ENCODE results near the gene CNTN4.

The CNTN4 gene

DNA sequence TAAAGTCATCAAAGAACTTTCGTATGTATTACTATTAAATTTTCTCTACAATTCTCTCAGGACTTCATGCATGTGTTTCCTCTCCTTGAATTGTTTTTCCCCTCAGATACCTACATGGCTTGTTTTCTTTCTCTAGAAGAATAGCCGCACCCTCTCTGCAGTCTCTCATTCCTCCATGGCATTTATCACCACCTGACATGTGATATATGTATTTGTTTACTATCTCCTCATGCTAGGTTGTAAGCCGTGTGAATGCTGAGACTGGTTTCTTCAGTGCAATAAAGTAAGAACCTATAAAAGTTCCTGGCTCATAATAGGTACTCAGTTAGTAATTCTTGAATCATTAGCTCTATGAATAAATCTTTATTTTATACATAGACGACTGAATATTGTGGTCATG lies 149.2 kb downstream of the CNTN4 start:
- Histone ChIP-seq H3K9me3 (ENCODE audit: control insufficient read depth, low read length) (no peaks in the 10 kb centered on the region), H3K36me3 (ENCODE audit: control insufficient read depth, insufficient read depth, low read length) (no peaks in the 10 kb centered on the region), H3K27me3 (ENCODE audit: control insufficient read depth, insufficient read depth, low read length, poor library complexity, severe bottlenecking) (no peaks in the 10 kb centered on the region), H3K4me3 (ENCODE audit: insufficient read depth, low read depth, low read length) (no peak overlapping the region), H3K4me1 (ENCODE audit: control insufficient read depth, insufficient read depth, low read length) (no peaks in the 10 kb centered on the region), H3K27ac (ENCODE audit: insufficient read depth, low read depth, low read length, poor library complexity, severe bottlenecking) (no peak overlapping the region)
- WGBS, 2 experiments: 93 to 100% methylated on average over 1 to 4 of the region's 4 CpGs

DNA sequence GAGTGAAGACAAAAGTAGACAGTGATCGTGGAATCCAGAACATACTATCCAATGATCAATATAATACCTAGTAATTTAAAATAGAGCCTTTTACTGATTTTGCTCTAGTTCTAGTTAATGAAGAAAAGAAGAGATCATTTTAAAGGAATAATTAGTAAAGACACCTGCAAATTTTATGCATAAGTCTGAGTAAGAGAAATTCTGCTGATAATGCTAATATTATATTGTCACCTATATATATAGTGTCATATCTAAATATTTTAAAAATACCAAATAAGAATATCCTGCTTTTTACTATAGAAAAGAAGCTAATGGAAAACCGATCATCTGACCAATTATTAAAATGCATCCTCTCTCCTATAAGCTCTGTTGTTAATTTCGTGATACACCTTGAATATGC lies 152.1 kb downstream of the CNTN4 start:
- H3K4me1 ChIP-seq (ENCODE audit: control insufficient read depth, insufficient read depth, low read length): no peaks in the 10 kb centered on the region
- H3K9me3 ChIP-seq (ENCODE audit: control insufficient read depth, low read length): no peaks in the 10 kb centered on the region
- no peak overlapping the region for H3K4me3 ChIP-seq (ENCODE audit: insufficient read depth, low read depth, low read length)
- H3K27me3 ChIP-seq (ENCODE audit: control insufficient read depth, insufficient read depth, low read length, poor library complexity, severe bottlenecking): no peaks in the 10 kb centered on the region
- WGBS, 2 experiments: 69 to 80% methylated on average over 2 of the region's 3 CpGs
- no peak overlapping the region for H3K27ac ChIP-seq (ENCODE audit: insufficient read depth, low read depth, low read length, poor library complexity, severe bottlenecking)
- no peaks in the 10 kb centered on the region for H3K36me3 ChIP-seq (ENCODE audit: control insufficient read depth, insufficient read depth, low read length)

DNA sequence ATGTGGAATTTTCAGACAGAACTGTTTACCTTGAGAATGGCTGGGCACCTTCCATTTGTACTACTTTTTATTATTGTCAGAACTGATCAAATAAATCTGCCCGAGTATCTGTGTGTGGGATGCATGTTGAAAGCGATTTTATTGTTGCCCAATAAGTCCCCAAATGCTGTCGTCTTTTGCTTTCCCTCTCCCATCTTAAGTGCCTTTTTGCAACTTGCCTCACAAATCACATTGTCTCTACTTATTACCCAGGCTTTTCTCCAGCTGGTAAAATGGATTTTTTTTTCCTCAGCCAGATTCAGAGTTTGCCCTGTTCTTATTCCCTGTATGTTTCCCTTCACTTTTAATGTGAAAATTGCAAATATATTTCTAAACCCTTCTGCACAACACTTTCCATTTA lies 163.1 kb downstream of the CNTN4 start:
- WGBS, 2 experiments: 92 to 93% methylated on average over 2 to 3 of the region's 3 CpGs
- H3K9me3 ChIP-seq (ENCODE audit: control insufficient read depth, low read length): no peaks in the 10 kb centered on the region
- no peaks in the 10 kb centered on the region for H3K27me3 ChIP-seq (ENCODE audit: control insufficient read depth, insufficient read depth, low read length, poor library complexity, severe bottlenecking)
- H3K36me3 ChIP-seq (ENCODE audit: control insufficient read depth, insufficient read depth, low read length): no peaks in the 10 kb centered on the region
- H3K27ac ChIP-seq (ENCODE audit: insufficient read depth, low read depth, low read length, poor library complexity, severe bottlenecking): no peak overlapping the region
- H3K4me1 ChIP-seq (ENCODE audit: control insufficient read depth, insufficient read depth, low read length): no peaks in the 10 kb centered on the region
- no peak overlapping the region for H3K4me3 ChIP-seq (ENCODE audit: insufficient read depth, low read depth, low read length)

DNA sequence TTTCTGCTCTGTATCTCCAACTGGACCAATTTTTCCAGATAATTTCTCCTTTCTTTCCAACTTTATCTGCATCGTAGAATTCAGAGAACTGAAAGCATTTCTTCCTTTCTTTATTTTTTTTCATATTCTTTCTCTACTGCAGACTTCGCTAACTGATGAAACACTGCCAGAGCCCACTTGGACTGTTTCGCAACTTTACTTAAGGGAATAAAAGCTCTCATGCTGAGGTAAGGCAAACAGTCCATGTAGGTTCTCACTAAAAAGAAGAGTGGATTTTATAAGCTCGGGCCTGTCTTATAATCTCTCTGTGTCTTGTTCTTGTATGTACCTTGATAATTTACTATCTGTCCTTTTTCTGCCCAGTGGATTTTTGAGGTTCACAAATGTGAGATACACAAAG lies 163.5 kb downstream of the CNTN4 start:
- no peaks in the 10 kb centered on the region for H3K4me1 ChIP-seq (ENCODE audit: control insufficient read depth, insufficient read depth, low read length)
- H3K27me3 ChIP-seq (ENCODE audit: control insufficient read depth, insufficient read depth, low read length, poor library complexity, severe bottlenecking): no peaks in the 10 kb centered on the region
- 78 to 91% methylated on average over 4 of the region's 4 CpGs for WGBS, 2 experiments
- no peak overlapping the region for H3K27ac ChIP-seq (ENCODE audit: insufficient read depth, low read depth, low read length, poor library complexity, severe bottlenecking)
- H3K36me3 ChIP-seq (ENCODE audit: control insufficient read depth, insufficient read depth, low read length): no peaks in the 10 kb centered on the region
- no peaks in the 10 kb centered on the region for H3K9me3 ChIP-seq (ENCODE audit: control insufficient read depth, low read length)
- no peak overlapping the region for H3K4me3 ChIP-seq (ENCODE audit: insufficient read depth, low read depth, low read length)

DNA sequence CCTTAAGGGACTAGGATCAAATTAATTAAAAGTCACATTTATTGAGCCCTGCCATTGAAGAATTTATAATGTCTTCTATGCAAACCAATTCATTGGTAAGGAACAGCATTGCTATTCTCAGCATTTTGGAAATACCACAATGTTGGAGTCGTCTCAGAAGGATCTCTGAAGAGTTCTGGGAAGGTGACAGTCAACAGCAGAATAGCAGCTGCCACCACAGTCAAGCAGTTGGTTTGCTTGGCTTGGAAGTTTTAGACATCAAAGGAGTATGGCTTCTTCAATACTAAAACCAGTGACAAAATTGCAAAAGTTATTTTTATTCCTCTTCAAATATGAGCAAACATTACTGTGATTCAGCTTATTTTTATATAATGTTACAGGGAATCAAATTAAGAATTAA lies 167.9 kb downstream of the CNTN4 start:
- Histone ChIP-seq H3K4me3 (ENCODE audit: insufficient read depth, low read depth, low read length) (no peak overlapping the region), H3K36me3 (ENCODE audit: control insufficient read depth, insufficient read depth, low read length) (no peaks in the 10 kb centered on the region), H3K9me3 (ENCODE audit: control insufficient read depth, low read length) (no peaks in the 10 kb centered on the region), H3K27ac (ENCODE audit: insufficient read depth, low read depth, low read length, poor library complexity, severe bottlenecking) (no peak overlapping the region), H3K4me1 (ENCODE audit: control insufficient read depth, insufficient read depth, low read length) (no peaks in the 10 kb centered on the region), H3K27me3 (ENCODE audit: control insufficient read depth, insufficient read depth, low read length, poor library complexity, severe bottlenecking) (no peaks in the 10 kb centered on the region)
- WGBS, 2 experiments: 79 to 82% methylated on average over 1 of the region's 1 CpG

DNA sequence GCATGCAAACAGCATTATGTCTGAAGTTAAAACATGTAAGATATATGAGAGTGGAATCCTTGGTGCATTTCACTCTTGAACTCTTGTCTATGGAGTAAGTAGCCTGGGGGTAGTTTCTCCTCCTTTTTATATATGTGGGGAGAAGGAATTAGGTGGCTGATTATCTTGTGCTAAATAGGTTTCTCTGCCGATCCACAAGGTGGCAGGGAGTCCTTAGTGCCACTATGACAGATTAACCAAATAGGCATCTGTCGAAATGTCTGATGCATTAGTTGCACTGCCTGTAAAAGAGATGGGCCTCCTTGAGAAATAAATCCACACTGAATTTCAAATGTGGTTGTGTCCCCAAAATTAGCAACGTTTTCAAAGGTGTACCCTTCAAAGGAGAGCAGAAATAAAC lies 170.1 kb downstream of the CNTN4 start:
- H3K4me1 ChIP-seq (ENCODE audit: control insufficient read depth, insufficient read depth, low read length): no peaks in the 10 kb centered on the region
- H3K4me3 ChIP-seq (ENCODE audit: insufficient read depth, low read depth, low read length): no peak overlapping the region
- no peak overlapping the region for H3K27ac ChIP-seq (ENCODE audit: insufficient read depth, low read depth, low read length, poor library complexity, severe bottlenecking)
- WGBS, 2 experiments: 64 to 67% methylated on average over 3 of the region's 3 CpGs
- H3K36me3 ChIP-seq (ENCODE audit: control insufficient read depth, insufficient read depth, low read length): no peaks in the 10 kb centered on the region
- H3K27me3 ChIP-seq (ENCODE audit: control insufficient read depth, insufficient read depth, low read length, poor library complexity, severe bottlenecking): no peaks in the 10 kb centered on the region
- H3K9me3 ChIP-seq (ENCODE audit: control insufficient read depth, low read length): no peaks in the 10 kb centered on the region

DNA sequence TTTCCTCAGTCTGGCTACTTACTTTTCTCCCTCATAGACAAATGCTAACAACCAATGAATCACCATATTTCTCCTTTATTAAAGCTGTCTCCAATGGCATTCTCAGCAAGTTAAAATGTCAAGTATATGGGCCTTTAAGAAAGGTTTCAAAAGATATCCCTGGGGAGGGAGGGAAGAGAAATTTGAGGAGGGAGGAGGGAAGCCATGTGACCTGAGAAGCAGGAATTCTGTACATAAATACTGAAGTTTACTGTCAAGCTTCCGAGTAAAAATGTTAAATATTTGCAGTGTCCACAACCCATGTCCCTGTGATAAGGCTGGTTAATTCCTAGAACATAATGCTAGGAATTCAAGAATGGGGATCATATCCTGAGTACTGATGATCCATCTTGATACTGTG lies 175.9 kb downstream of the CNTN4 start:
- Histone ChIP-seq H3K27me3 (ENCODE audit: control insufficient read depth, insufficient read depth, low read length, poor library complexity, severe bottlenecking) (no peaks in the 10 kb centered on the region), H3K27ac (ENCODE audit: insufficient read depth, low read depth, low read length, poor library complexity, severe bottlenecking) (no peak overlapping the region), H3K9me3 (ENCODE audit: control insufficient read depth, low read length) (no peaks in the 10 kb centered on the region), H3K36me3 (ENCODE audit: control insufficient read depth, insufficient read depth, low read length) (no peaks in the 10 kb centered on the region), H3K4me1 (ENCODE audit: control insufficient read depth, insufficient read depth, low read length) (no peaks in the 10 kb centered on the region), H3K4me3 (ENCODE audit: insufficient read depth, low read depth, low read length) (no peak overlapping the region)
- 77 to 92% methylated on average over 1 of the region's 1 CpG for WGBS, 2 experiments

DNA sequence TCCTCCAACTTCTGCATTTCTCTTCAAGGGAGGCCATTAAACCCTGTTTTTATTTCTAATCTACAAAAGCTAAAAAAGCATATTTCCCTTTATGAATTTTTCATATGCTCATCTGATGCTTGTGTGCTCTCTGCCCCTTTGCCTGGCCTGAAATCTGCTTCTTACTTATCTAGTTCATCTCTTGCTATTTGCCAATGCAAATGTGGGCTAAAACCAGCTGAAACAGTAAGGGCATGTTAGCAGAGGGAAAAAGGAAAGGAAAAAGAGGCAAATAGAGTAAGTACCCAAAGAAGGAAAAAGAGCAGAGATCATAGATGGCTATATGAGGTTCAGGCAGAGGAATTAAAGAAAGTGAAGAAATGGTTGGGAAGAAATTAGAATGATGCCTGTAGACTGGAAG lies 185.2 kb downstream of the CNTN4 start:
- H3K9me3 ChIP-seq (ENCODE audit: control insufficient read depth, low read length): no peaks in the 10 kb centered on the region
- H3K27me3 ChIP-seq (ENCODE audit: control insufficient read depth, insufficient read depth, low read length, poor library complexity, severe bottlenecking): no peaks in the 10 kb centered on the region
- H3K27ac ChIP-seq (ENCODE audit: insufficient read depth, low read depth, low read length, poor library complexity, severe bottlenecking): no peak overlapping the region
- H3K4me1 ChIP-seq (ENCODE audit: control insufficient read depth, insufficient read depth, low read length): no peaks in the 10 kb centered on the region
- no peaks in the 10 kb centered on the region for H3K36me3 ChIP-seq (ENCODE audit: control insufficient read depth, insufficient read depth, low read length)
- no peak overlapping the region for H3K4me3 ChIP-seq (ENCODE audit: insufficient read depth, low read depth, low read length)

DNA sequence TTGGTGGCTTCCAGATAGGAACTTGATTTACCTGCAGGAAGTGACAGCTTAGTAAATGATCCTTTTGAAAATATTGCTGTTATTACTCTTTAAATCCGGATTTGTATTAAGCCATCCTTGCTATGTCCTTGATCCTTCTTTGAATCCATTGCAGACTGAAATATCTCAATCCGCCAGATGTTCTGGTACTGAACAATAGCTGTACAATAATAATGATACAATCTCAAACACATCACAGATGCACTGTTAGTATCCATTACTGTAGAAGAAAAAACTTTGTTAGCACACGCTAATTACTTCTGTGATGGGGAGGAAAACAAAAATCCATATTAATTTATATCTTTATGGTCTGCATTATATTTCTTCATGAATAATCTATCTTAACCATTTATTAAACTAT lies 202.3 kb downstream of the CNTN4 start:
- Histone ChIP-seq H3K36me3 (ENCODE audit: control insufficient read depth, insufficient read depth, low read length) (no peaks in the 10 kb centered on the region), H3K4me3 (ENCODE audit: insufficient read depth, low read depth, low read length) (no peak overlapping the region), H3K27ac (ENCODE audit: insufficient read depth, low read depth, low read length, poor library complexity, severe bottlenecking) (no peak overlapping the region), H3K9me3 (ENCODE audit: control insufficient read depth, low read length) (no peaks in the 10 kb centered on the region), H3K4me1 (ENCODE audit: control insufficient read depth, insufficient read depth, low read length) (no peaks in the 10 kb centered on the region), H3K27me3 (ENCODE audit: control insufficient read depth, insufficient read depth, low read length, poor library complexity, severe bottlenecking) (no peaks in the 10 kb centered on the region)
- WGBS, 2 experiments: 85 to 87% methylated on average over 2 of the region's 3 CpGs

DNA sequence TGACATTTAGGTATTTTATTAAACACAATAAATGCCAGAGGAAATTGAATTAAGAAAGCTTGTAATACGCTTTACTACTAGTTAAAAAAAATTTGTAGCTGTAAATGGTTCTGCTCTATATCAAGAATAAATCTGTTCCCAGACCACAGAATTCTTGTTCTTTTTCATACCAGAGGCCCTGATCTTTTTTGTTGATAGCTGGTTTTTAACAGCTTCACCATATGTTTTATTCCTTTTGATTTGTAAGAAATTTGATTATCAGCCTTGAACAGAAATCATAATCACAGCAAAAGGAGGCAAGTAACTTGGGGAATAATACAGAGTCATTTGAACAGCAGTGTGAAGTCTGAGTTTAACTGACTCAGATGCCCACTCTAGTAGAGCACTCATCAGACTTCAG lies 202.7 kb downstream of the CNTN4 start:
- 100% methylated on average over 1 of the region's 1 CpG; no CpG with 5 or more reads in 1 of the 2 experiments for WGBS, 2 experiments
- H3K9me3 ChIP-seq (ENCODE audit: control insufficient read depth, low read length): no peaks in the 10 kb centered on the region

DNA sequence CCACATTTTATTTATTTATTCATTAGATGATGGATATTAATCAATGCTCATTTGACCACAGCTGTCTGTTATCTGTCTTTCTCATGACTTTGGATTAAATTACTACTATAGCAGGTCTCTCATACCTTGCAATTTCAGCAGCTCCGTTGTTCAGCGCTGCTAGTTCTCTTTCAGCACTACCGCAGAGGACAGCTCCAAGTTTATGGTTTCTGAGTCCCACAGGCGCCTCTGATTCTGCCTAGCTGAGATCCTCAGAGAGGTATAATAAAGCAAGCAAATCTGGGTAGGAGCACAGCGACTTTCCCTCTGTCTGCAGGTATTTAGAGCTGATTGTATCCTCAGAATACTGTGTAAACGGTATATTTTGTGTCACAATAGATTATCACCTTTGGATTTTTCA lies 204.9 kb downstream of the CNTN4 start:
- H3K9me3 ChIP-seq (ENCODE audit: control insufficient read depth, low read length): no peaks in the 10 kb centered on the region
- no peaks in the 10 kb centered on the region for H3K36me3 ChIP-seq (ENCODE audit: control insufficient read depth, insufficient read depth, low read length)
- no peak overlapping the region for H3K4me3 ChIP-seq (ENCODE audit: insufficient read depth, low read depth, low read length)
- no peaks in the 10 kb centered on the region for H3K27me3 ChIP-seq (ENCODE audit: control insufficient read depth, insufficient read depth, low read length, poor library complexity, severe bottlenecking)
- 21 to 29% methylated on average over 5 to 6 of the region's 6 CpGs for WGBS, 2 experiments
- H3K27ac ChIP-seq (ENCODE audit: insufficient read depth, low read depth, low read length, poor library complexity, severe bottlenecking): no peak overlapping the region
- H3K4me1 ChIP-seq (ENCODE audit: control insufficient read depth, insufficient read depth, low read length): no peaks in the 10 kb centered on the region

More for the DNA sequence above, 202.7 kb downstream of the CNTN4 start:
- Histone ChIP-seq H3K4me3 (ENCODE audit: insufficient read depth, low read depth, low read length) (no peak overlapping the region), H3K36me3 (ENCODE audit: control insufficient read depth, insufficient read depth, low read length) (no peaks in the 10 kb centered on the region), H3K27me3 (ENCODE audit: control insufficient read depth, insufficient read depth, low read length, poor library complexity, severe bottlenecking) (no peaks in the 10 kb centered on the region), H3K4me1 (ENCODE audit: control insufficient read depth, insufficient read depth, low read length) (no peaks in the 10 kb centered on the region), H3K27ac (ENCODE audit: insufficient read depth, low read depth, low read length, poor library complexity, severe bottlenecking) (no peak overlapping the region)

All from ectodermal cell (in vitro differentiated cells).